Measurements from ENCODE around the gene PLA2G5.

The PLA2G5 gene

GRCh38 chr1:20115479-20115878 is 45.5 kb downstream of the PLA2G5 start:
- no peak for DNase-seq (ENCODE audit: low read depth)
- no peak overlapping the region for H3K4me3 ChIP-seq (ENCODE audit: low read length)
- TF ChIP-seq, protein P1, sequence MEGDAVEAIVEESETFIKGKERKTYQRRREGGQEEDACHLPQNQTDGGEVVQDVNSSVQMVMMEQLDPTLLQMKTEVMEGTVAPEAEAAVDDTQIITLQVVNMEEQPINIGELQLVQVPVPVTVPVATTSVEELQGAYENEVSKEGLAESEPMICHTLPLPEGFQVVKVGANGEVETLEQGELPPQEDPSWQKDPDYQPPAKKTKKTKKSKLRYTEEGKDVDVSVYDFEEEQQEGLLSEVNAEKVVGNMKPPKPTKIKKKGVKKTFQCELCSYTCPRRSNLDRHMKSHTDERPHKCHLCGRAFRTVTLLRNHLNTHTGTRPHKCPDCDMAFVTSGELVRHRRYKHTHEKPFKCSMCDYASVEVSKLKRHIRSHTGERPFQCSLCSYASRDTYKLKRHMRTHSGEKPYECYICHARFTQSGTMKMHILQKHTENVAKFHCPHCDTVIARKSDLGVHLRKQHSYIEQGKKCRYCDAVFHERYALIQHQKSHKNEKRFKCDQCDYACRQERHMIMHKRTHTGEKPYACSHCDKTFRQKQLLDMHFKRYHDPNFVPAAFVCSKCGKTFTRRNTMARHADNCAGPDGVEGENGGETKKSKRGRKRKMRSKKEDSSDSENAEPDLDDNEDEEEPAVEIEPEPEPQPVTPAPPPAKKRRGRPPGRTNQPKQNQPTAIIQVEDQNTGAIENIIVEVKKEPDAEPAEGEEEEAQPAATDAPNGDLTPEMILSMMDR (conservative IDR thresholded peaks at IDR 0.05; ENCODE audit: low read length), result no peak

GRCh38 chr1:20115916-20116315 is 45.9 kb downstream of the PLA2G5 start:
- no peak for DNase-seq (ENCODE audit: low read depth)
- TF ChIP-seq, protein P1 (conservative IDR thresholded peaks at IDR 0.05; ENCODE audit: low read length), result no peak
- H3K4me3 ChIP-seq (ENCODE audit: low read length), result no peak overlapping the region

GRCh38 chr1:20117236-20117635 is 47.2 kb downstream of the PLA2G5 start:
- DNase-seq (ENCODE audit: low read depth), result no peak
- no peak overlapping the region for H3K4me3 ChIP-seq (ENCODE audit: low read length)
- TF ChIP-seq, protein P1 (conservative IDR thresholded peaks at IDR 0.05; ENCODE audit: low read length), result no peak

- TF ChIP-seq, protein P1 (conservative IDR thresholded peaks at IDR 0.05; ENCODE audit: low read length), result no peak
- H3K4me3 ChIP-seq (ENCODE audit: low read length), result no peak within 1 kb of the TSS
- DNase-seq (ENCODE audit: low read depth), result no peak
Observed at GRCh38 chr1:20119347-20119746, 49.4 kb downstream of the PLA2G5 start, which contains the start of gene PLA2G2D. Gene PLA2G2D (minus strand): TSS chr1:20119536. CDS start chr1:20119498, 38 bp downstream.

DNA sequence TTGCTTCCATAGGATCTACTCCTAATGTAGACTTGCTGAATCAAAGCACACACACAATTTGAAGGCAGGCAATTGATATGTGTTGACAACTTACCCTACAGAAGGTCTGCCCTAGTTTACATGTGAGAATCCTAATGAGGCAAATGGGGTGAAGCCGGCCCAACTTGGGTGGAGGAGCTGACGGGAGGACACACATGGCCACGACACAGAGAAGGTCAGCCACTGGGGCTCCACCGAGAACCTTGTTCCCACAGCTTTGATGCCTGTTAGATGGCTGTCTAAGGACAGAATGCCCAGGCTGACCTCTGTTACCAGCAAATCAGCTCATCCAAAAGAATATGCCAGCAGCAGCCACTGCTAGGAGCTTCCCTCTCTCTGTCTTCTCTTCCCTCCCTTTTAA is 50.8 kb downstream of the PLA2G5 start:
- TF ChIP-seq, protein P1 (conservative IDR thresholded peaks at IDR 0.05; ENCODE audit: low read length), result no peak
- H3K4me3 ChIP-seq (ENCODE audit: low read length), result no peak overlapping the region
- no peak for DNase-seq (ENCODE audit: low read depth)

- TF ChIP-seq, protein P1 (conservative IDR thresholded peaks at IDR 0.05; ENCODE audit: low read length), result no peak
- DNase-seq (ENCODE audit: low read depth), result no peak
- no peak overlapping the region for H3K4me3 ChIP-seq (ENCODE audit: low read length)
Observed at GRCh38 chr1:20123722-20124455, 53.9 kb downstream of the PLA2G5 start.

GRCh38 chr1:20124456-20125057 is 54.6 kb downstream of the PLA2G5 start:
- peak; percentile 72 for DNase-seq (ENCODE audit: low read depth)
- H3K4me3 ChIP-seq (ENCODE audit: low read length), result no peak overlapping the region
- TF ChIP-seq, protein P1 (conservative IDR thresholded peaks at IDR 0.05; ENCODE audit: low read length), result no peak

All from AG10803 (cell line).